HG02884 (cell line): ENCODE data around the gene SAMD7.

Experiments
- ATAC-seq: cut with Tn5 transposase; IDR thresholded peaks from one replicate; pipeline ENCODE4 v1.9.1; 2021; ENCODE audit warnings: mild to moderate bottlenecking, moderate library complexity; ENCODE audit not compliant: unreplicated experiment

The SAMD7 gene

DNA sequence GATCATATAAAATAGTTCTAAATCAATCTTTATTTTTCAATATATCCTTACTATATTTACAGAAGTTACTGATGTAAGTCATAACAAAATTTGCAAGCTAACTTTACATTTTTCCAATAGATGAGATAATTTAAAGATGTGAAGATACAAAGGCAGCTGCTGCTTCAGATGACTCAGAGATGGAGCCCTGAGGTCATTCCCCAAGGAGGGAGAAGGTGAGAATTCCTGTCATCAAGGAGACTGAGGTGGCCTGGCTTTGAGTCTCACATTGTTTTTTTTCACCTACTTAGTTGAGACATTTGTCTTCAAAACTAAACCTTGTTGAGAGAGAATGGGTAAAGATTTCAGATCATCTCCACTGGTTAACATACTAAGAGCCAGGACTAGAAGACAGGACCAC, 3.9 kb upstream of the SAMD7 start:
- no peak for ATAC-seq

GRCh38 chr3:169907944-169908343, 3.4 kb upstream of the SAMD7 start:
- ATAC-seq: no peak

- ATAC-seq: no peak
These were observed 2.0 kb downstream of the SAMD7 start for GRCh38 chr3:169913323-169913722.

DNA sequence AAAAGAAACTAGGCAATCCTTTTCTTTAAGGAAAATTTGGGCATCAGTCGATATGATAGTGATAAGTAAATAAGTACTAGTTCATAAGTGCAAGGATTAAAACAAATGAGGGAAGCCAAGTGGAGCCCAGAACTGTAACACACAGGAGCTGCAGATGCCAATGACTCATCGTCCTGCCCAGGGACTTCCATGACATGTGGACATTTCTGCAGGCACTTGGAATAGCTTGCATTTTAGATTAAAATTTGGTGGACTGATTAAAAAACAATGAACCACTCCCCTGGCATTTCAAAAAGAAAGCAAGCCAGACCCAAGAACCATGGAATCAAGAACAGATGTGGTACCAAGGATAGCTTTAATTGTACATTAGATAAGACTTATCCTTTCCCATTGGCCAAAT, 2.9 kb downstream of the SAMD7 start:
- no peak for ATAC-seq

DNA sequence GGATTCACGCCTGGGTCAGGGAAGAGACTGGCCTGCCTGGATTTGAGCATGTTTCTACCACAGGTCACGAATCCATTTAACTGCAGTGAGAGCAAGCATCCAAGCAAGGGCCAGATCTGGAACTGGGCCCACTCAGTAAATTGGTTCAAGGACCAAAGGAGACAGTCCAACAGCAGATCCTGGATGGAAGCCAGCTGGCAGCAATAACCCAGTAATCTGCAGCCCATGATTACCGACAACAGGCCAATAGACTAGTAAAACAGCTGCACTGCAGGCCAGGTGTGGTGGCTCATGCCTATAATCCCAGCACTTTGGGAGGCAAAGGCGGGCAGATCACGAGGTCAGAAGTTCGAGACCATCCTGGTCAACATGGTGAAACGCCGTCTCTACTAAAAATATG, 11.8 kb downstream of the SAMD7 start:
- no peak for ATAC-seq

DNA sequence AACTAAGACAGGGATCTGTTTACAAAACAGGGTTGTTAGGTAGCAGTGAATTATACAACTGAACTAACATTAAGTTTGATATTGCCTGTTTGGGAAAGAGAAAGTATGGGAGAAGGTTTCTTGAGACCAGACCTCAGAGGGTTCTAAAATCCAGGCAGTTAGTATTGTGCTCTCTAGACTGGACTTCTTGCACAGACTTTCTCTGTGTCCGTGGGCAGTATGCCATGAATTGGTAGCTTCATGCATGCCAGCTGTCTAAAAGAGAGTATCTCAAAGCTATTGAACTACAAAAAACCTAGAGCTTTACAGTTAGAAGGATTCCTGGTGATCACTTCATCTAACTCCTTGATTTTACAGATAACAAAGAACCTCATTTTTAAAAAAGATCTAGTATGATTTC, 12.5 kb downstream of the SAMD7 start:
- no peak for ATAC-seq

GRCh38 chr3:169929830-169930519, 18.6 kb downstream of the SAMD7 start:
- ATAC-seq: no peak

GRCh38 chr3:169930843-169931242, 19.5 kb downstream of the SAMD7 start:
- no peak for ATAC-seq

- peak; percentile 86 for ATAC-seq
These were observed 20.6 kb downstream of the SAMD7 start for GRCh38 chr3:169931747-169932520.

- no peak for ATAC-seq
These were observed 27.9 kb downstream of the SAMD7 start for GRCh38 chr3:169939320-169939719.

DNA sequence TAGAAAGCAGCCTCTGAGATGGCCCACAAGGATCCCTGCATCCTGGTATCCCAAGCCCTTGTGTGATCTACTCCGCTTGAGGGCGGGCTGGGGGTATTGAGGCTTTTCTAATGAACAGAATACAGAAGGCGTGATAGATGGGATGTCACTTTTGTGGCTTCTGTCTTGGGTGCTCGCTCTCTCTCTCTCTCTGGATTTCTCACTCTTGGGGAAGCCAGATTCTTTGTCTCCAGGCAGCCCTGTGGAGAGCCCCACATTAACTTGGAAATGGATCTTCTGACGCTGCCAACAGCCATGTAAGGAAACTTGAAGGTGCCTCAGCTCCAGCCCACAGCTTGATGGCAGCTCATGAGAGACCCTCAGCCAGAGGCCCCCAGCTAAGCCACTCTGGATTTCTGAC, 28.4 kb downstream of the SAMD7 start:
- no peak for ATAC-seq

DNA sequence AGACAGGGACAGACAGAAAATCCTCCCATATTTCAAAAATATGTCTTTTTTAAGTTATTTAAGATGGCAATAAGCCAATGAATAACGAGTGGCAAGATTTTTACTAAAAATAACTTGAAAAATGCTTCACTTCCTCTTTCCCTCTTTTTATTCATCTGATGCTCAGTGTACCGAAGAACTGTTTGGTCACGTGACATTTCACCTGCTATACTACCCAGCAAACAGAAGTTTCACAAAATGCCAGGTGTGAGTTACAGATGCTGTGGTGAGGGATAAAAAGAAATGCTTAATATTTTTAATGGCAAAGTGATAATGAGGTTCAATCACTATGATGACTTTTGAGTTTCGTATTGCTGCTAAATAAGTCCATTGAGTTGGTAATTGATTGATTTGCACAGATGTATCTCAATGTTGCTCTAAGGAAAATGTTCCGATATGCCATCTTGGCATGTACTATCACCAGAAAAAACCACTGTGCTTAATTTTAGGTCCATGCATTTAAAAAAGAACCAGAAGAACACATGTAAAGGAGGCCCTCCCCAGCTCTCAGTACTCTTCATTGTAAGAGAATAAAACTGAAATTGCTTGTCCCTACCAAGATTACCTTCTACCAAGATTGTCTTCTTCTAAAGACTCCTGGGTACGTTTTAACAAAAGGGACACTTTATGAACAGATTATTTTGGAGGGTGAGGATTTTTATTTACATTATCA, 29.3 kb downstream of the SAMD7 start:
- peak; percentile 58 for ATAC-seq

GRCh38 chr3:169945313-169945712, 33.9 kb downstream of the SAMD7 start:
- ATAC-seq: peak; percentile 83

GRCh38 chr3:169946336-169946735, 35.0 kb downstream of the SAMD7 start:
- ATAC-seq: no peak

DNA sequence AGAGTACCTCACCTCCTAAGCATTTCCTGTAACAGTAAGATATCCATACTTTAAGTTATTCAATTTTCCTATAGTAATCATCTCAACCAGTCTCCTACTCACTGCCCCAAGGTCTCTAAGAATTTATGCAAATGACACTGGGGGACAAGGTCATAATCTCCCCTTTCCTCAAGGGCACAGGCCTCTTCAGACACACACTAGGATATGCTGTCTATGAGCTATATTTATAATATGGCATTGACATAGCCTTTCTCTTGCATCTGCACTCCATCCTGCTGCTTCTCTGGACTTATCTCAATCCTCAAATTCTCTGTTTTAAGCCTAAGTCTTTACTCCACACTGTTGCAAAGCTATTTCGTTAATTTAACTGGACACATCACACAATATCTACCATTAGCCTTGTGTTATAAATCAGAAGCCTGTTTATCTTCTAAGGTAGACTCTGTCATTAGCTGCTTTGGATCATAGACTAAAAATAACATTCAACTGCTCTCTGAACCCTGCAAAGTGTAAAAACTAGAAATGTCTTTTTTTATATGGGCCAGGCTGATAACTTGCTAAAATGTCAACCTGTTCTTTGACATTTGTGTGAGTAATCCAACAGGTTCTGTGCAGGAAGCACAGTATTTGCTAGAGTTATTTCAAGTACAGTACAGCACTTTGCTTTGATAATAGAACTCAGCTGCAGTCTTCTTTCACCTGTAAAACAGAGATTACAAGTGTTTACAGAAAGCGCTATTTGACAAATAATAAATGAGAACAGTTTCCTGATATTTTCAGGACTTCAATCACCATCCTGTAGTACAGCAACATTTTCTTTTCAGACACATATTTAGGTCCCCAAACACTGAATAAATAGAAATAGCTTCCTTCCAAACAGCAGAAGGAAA, 37.4 kb downstream of the SAMD7 start:
- ATAC-seq: no peak

DNA sequence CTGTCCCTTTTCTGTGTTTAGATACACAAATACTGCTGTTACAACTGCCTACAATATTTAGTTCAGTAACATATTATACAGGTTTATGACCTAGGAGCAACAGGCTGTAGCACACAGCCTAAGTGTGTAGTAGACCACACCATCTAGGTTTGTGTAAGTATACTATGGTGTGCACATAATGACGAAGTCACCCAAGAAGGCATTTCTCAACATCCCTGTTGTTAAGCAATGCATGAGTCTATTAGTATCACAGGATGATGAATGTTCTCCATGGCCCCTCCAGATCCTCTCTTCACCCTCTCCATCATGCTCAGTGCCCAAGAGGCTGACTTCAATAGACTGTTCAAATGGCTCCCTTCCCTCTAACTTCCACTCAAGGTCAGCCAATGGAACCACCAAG, 40.7 kb downstream of the SAMD7 start:
- ATAC-seq: no peak

- peak; percentile 19 for ATAC-seq
These were observed 42.2 kb downstream of the SAMD7 start for GRCh38 chr3:169953462-169954141.

DNA sequence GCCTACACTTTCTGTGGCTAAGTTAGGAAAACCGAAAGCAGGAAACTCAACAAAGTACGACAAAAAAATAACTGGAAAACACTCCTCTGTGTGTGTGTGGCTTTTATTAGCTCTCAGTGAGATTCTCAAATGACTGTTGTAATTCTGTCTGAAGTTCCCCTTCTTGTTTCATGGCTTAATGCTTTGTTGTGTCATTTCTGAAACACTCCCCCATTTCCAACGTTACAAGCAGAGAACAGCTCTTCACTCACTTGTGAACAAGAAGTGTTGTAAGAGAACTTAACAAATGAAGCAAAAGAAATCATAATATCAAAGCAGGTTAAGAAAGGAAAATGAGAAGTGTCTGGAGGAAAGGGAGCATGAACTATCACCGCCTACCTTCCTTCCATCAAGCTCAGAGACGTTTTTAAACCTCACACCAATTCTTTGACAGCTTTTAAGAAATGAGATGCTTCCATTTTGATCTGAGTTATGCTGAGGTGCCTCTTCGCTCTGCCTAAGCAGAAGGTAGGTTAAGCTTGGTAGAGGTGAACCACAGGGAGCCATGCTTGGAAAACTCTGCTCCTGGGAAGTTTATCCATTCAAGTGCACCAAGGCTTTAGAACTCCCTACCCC, 42.9 kb downstream of the SAMD7 start:
- ATAC-seq: peak; percentile 94

DNA sequence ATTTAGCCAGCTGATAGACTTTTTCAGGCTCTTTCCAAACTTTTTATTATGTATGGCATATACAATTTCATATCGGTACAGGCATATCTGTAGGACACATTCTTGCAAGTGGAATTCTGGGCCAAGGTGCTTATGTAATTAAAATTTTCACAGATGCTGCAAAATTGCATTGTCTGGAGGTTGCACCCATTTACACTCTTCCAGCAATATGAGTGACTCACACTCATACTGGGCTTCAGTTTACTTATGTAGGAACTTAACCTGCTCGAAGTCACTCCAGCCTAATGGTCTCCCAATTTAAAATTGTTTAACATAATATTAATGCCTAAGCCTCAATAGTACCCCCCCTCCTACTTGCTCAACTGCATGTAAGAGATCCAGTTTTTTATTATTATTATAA, 44.0 kb downstream of the SAMD7 start:
- no peak for ATAC-seq

- ATAC-seq: no peak
These were observed 52.8 kb downstream of the SAMD7 start for GRCh38 chr3:169964176-169964575.
